Measurements from ENCODE around the gene ALDH1A1.
"Not testable (repeated sequence)": the region's sequence is repeated elsewhere in the genome, so short reads cannot be mapped to it uniquely, and the experiment has no call there.

Gene ALDH1A1

GRCh38 chr9:72888943-72889342 is 63.9 kb downstream of the ALDH1A1 start:
- no peak for DNase-seq

GRCh38 chr9:72888067-72888466 is 64.8 kb downstream of the ALDH1A1 start:
- DNase-seq: no peak

- no peak for DNase-seq
Measured at GRCh38 chr9:72886386-72886785, 66.5 kb downstream of the ALDH1A1 start.

GRCh38 chr9:72884508-72884907 is 68.3 kb downstream of the ALDH1A1 start:
- no peak for DNase-seq

- no peak for DNase-seq
Measured at GRCh38 chr9:72883875-72884274, 69.0 kb downstream of the ALDH1A1 start.

GRCh38 chr9:72882117-72882775 is 70.6 kb downstream of the ALDH1A1 start:
- DNase-seq: no peak

GRCh38 chr9:72880821-72881220 is 72.0 kb downstream of the ALDH1A1 start:
- DNase-seq: no peak

GRCh38 chr9:72875221-72875620 is 77.6 kb downstream of the ALDH1A1 start:
- no peak for DNase-seq

- DNase-seq: no peak
Measured at GRCh38 chr9:72874344-72874743, 78.5 kb downstream of the ALDH1A1 start.

GRCh38 chr9:72873456-72873855 is 79.4 kb downstream of the ALDH1A1 start:
- DNase-seq: no peak

- no peak for DNase-seq
Measured at GRCh38 chr9:72872718-72873117, 80.1 kb downstream of the ALDH1A1 start.

- DNase-seq: no peak
Measured at GRCh38 chr9:72871685-72872084, 81.2 kb downstream of the ALDH1A1 start.

GRCh38 chr9:72864327-72864726 is 88.5 kb downstream of the ALDH1A1 start:
- DNase-seq: no peak

GRCh38 chr9:72863456-72864094 is 89.3 kb downstream of the ALDH1A1 start:
- no peak for DNase-seq

- DNase-seq: not testable (repeated sequence)
Measured at GRCh38 chr9:72862788-72863187, 90.1 kb downstream of the ALDH1A1 start.

GRCh38 chr9:72858089-72858912 is 94.6 kb downstream of the ALDH1A1 start:
- DNase-seq: no peak

GRCh38 chr9:72857624-72857996 is 95.2 kb downstream of the ALDH1A1 start:
- DNase-seq: no peak

GRCh38 chr9:72856972-72857623 is 95.8 kb downstream of the ALDH1A1 start:
- DNase-seq: no peak

- no peak for DNase-seq
Measured at GRCh38 chr9:72855890-72856523, 96.8 kb downstream of the ALDH1A1 start.

- DNase-seq: no peak
Measured at GRCh38 chr9:72855321-72855720, 97.5 kb downstream of the ALDH1A1 start.

Measured in 8988T (cell line).